Measurements from ENCODE around the gene ETFB. TPM values are rescaled to one million over a fixed set of nuclear protein-coding genes. Genes with fewer than 3 reads are reported as not detected.
"Not testable (repeated sequence)": the region's sequence is repeated elsewhere in the genome, so short reads cannot be mapped to it uniquely, and the experiment has no call there.

The ETFB gene
- polyA plus RNA-seq (2013, experiment 1 of 2; ENCODE audit: insufficient read length) = 90.7 TPM
- 90.3 TPM for polyA plus RNA-seq (2013, experiment 2 of 2; ENCODE audit: insufficient read length)

GRCh38 chr19:51365965-51366388 lies at the start of gene ETFB:
TSS of gene ETFB (minus strand) at chr19:51366388. CDS start at chr19:51366326, 62 bp downstream.
- no peak for DNase-seq

GRCh38 chr19:51415187-51415586 lies 49.0 kb upstream of the ETFB start:
- DNase-seq = no peak

- DNase-seq = no peak
Measured at GRCh38 chr19:51410950-51411748, 45.0 kb upstream of the ETFB start.

- no peak for DNase-seq
Measured at GRCh38 chr19:51407511-51408131, 41.4 kb upstream of the ETFB start.

- DNase-seq = no peak
Measured at GRCh38 chr19:51402117-51402516, 35.9 kb upstream of the ETFB start.

GRCh38 chr19:51399936-51400335 lies 33.7 kb upstream of the ETFB start:
- not testable (repeated sequence) for DNase-seq

- no peak for DNase-seq
Measured at GRCh38 chr19:51399231-51399630, 33.0 kb upstream of the ETFB start.

GRCh38 chr19:51398096-51398704 lies 32.0 kb upstream of the ETFB start:
- peak; percentile 9 for DNase-seq

- peak; percentile 63 for DNase-seq
Measured at GRCh38 chr19:51397453-51397852, 31.3 kb upstream of the ETFB start.

GRCh38 chr19:51396175-51396574 lies 30.0 kb upstream of the ETFB start:
- DNase-seq = no peak

- DNase-seq = peak; percentile 99
Measured at GRCh38 chr19:51394050-51394836, 28.1 kb upstream of the ETFB start.

GRCh38 chr19:51392701-51393100 lies 26.5 kb upstream of the ETFB start:
- DNase-seq = no peak

- no peak for DNase-seq
Measured at GRCh38 chr19:51391073-51391611, 25.0 kb upstream of the ETFB start.

GRCh38 chr19:51389143-51389542 lies 23.0 kb upstream of the ETFB start:
- DNase-seq = no peak

- DNase-seq = no peak
Measured at GRCh38 chr19:51387924-51388389, 21.8 kb upstream of the ETFB start, which contains the start of gene LIM2. TSS of gene LIM2 (minus strand) at chr19:51387974. CDS start at chr19:51387443, 531 bp downstream.

- DNase-seq = no peak
Measured at GRCh38 chr19:51386882-51387520, 20.8 kb upstream of the ETFB start.

- no peak for DNase-seq
Measured at GRCh38 chr19:51382004-51382403, 15.8 kb upstream of the ETFB start.

GRCh38 chr19:51380379-51380778 lies 14.2 kb upstream of the ETFB start:
- no peak for DNase-seq

GRCh38 chr19:51377422-51377821 lies 11.2 kb upstream of the ETFB start:
- DNase-seq = no peak

GRCh38 chr19:51375504-51376221 lies 9.5 kb upstream of the ETFB start:
- DNase-seq = no peak
